NCI-H187 (cell line): ENCODE results near the gene ARNT2.

Experiments
- DNase-seq, 2 experiments: peaks; one replicate each; lab custom pipeline; 2025; lab: John Stamatoyannopoulos, UW

The ARNT2 gene

DNA sequence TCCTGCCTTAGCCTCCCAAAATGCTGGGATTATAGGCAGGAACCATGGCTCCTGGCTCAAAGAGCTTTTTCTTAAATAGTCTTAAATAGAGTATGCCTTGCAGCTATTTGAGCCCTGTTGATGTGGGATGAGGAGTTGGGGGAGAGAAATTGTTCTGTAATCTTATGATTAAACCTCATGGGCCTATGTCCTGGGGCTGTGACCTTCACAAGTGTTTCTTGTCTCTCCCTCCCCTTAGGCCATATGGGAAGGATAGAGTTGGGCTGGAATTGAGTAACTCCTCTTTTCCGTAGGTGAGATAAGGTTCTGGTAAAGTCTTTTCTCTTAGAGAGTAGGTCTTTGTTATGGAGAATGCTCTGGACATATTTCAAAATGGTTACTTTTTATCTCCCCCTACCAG lies 114.3 kb downstream of the ARNT2 start:
- no peak for DNase-seq

DNA sequence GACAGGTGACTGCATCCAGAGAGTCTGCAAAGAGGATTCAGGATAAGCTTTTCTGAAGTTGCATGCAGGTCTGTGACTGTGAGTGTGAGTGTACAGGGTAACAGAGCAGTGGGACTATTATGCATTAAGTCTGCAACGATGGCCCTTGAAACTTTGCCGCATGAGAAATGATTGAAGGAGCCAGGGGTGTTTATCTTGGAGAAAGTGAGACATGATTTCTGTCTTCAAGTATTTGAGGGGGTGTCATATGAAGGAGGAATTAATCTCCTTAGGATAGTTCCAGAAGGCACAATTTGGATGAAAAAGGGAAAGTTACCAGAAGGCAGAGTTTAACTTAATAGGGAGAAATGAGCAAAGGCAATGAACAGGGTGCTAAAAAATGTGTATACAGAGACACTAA lies 119.6 kb downstream of the ARNT2 start:
- DNase-seq, result no peak

DNA sequence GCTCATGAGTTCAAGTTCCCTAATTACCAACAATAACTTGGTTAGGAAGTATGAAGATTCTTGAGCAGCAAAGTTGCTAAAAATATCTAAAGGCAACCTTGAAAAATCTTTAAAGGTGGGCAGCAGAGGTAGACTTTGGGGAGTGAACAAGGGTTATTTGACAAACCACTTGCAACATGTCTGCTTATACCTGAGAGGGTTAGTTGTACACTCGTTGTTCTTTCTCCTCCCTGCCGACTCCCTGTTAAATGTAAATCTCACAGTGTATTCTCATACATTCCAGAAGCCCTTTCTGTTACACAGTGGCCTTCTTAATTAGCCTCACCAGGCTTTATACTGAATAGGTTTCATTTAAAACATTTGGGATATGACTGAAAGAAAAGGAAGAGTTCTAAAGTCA lies 121.7 kb downstream of the ARNT2 start:
- DNase-seq, result no peak

DNA sequence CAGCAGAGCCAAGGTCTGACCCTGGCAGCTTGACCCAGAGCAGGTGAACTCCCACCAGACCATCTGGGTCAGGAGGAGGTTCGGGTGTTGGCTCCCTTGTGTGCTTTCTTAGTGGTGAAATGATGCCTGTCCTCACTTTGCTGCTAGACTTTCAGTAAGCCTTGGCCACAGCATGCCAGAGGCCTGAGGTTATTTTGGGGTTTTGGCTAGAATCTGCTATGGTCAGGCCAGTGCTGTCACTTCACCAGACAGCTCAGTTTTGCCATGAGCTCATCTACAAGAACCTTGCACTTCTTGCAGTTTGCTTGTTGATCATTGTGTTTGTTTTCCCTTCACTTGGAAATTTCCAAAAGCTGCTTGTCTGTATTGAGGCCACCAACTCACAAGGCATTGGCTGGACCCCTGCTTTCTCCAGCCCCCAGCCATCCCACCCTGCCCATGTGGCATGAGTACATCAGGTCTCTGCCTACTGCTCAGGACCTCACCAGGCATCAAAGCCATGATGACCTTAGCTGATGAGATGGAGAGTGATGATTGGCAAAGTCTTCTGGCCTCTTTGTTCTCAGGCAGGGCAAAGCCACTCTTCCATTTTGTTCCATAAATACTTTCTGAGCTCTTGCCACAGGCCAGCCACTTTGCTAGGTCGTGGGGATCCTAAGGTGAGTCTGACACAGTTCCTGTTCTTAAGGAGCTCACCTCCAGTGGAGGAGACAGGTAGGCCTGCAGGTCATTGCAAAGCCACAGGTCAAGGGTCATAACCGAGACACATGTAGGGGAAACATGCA lies 122.6 kb downstream of the ARNT2 start:
- no peak for DNase-seq

DNA sequence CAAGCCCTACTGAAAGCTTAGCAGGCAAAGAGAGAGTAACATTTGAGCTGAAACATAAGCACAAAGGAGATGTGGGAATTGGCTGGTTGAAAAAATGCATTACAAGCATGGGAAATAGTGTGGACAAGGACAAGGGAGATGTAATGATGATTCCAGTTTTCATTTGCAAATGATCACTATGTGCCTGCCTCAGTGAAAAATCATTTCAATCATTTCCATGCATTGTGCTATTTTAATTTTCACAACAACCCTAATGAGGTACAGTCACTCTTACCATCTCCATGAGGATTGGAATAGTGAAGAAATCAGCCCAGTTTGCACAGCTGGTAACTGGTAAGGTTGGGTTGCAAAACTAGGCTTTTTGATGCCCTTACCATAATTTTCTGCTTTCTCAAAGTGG lies 123.2 kb downstream of the ARNT2 start:
- DNase-seq, result no peak

DNA sequence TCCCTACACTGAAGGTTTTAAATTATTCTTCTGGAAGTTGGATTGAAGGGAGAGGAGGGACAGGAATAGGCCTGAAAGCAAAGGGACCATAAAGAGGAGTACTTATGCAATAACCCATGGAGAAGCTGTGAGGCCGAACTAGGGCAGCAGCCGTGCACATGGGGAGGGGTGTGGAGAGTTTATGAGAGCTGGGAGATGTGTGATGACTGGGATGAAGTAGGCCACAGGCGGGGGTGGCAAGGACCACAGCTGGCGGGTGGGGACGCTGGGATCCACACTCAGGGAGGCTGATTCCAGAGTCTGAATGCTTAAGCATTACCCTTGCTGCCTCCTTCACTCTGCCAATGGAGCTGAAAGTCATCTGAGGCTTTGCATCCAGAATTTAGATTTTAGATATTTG lies 123.8 kb downstream of the ARNT2 start:
- no peak for DNase-seq

DNA sequence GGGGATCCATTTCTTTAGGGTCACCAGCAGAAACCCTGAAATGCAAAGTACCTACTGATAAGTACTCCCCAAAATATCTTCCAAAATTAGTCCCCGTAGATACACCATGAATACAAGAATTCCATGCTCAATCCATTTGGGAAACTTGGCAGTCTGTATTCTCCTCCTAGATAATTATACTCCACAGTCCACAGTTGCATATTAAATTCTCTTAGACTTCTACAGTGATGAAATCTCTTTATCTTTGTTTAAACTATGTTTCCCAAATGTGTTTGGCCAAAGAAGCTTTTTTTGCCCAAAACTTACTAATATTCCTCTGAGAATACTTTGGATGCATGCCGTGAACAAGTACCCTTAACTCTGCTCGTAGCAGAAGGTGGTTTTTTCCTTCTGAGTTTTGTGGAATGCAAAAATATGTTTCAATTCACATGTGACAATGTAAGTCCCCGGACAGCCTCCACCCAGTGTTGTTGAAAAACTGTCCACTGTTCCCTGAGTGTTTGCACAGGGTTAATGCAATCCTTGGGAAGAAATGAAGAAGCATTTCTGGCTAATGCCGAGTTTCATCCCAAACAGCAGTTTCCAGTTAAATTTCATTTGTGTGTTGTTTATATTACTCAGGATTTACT lies 126.7 kb downstream of the ARNT2 start:
- DNase-seq, result no peak

DNA sequence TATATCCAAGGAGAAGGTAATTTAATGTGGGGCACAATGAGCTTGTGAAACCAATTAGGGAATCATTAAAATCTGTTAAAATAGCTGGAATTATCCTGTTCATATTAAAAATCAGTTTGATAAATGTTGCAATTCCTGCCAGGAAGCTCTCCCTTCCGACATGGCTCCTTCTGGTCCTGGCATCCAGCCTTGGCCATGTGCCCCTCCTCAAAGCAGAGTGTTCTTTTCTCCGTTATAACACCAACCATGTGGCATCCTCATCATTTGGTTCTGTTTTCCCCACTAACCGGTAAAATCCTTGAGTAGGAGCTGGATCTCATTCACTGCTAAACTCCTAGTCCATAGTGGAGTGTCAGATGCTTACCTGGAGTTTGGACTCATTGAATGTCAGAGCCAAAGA lies 127.2 kb downstream of the ARNT2 start:
- DNase-seq, result no peak

DNA sequence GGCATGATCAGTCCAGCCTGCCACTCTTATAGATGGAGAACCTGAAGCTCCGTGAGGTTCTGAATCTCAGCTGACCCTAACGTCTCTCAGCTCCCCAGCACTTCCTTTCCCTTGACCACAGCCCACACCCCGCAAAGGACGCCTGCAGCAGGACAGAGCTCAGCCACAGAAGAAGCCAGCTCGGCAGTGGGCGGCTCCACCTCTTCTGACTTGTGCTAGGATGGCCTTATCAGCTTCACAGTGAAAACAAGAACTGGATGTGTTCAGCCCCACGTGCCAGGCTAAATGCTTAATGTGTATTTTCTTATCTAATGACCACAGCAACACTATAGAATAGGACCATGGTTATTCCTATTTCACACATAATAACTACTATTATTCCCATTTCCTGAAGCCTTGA lies 127.6 kb downstream of the ARNT2 start:
- no peak for DNase-seq

DNA sequence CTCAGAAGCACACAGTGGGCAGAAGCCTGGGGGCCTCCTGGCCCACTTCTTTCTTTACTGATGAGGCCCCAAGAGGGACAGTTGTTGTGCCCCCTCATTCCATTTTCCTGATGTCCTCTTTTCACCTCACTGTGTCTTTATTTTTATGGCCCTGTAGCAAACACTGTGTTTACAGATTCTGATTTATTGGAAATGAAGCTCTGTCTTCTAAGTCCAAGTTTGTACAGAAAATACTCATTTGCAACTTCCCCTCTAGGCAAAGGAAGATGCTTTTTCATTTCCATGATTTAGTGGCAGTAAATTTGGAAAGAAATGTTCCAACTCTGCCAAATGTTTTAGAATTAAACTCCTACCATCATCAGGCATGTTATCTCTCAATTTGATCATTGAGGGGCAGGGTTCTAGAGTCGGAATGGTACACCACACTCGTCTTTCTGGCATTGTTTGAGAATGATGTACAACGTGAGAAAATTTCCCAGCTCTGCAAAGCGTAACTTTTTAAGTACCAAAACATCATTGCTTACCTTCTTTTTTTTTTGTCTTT lies 129.7 kb downstream of the ARNT2 start:
- DNase-seq, result no peak

DNA sequence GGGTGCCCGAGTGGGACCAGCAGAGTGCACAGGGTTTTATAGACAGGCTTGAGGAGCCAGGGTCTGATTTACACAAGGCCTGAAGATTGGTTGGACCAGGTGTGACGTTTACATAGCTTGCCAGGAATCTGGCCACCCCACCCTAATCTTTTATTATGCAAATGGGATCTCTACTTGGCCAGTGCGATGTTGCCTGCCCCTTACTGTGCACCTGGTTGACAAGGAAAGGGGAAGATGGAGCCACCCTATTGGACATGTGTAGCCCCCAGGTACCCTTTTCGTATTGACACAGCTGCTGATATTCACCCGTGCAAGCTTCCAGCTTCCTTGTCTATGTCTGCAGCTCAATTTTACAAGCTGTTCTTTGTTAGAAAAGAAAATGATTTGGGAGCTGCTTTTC lies 132.0 kb downstream of the ARNT2 start:
- no peak for DNase-seq

DNA sequence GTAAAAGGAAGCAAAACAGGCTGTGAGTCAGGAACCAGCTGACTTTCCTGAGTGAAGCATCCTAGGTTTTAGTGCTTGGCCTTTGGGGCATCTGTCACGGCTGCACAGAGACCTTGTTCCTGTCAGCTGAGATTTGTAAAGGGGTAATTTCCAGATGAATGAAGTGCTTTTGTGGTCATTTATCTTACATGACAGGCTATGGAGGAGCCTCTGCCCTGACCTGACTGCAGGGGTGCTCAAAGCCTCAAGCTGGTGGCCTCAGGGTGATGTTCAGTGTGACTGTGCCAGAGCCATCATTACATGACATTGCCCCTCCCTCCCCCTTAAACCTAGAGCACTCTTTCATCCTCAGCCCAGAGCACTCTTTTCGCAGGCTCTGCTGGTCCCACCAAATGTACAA lies 132.5 kb downstream of the ARNT2 start:
- DNase-seq, result no peak

DNA sequence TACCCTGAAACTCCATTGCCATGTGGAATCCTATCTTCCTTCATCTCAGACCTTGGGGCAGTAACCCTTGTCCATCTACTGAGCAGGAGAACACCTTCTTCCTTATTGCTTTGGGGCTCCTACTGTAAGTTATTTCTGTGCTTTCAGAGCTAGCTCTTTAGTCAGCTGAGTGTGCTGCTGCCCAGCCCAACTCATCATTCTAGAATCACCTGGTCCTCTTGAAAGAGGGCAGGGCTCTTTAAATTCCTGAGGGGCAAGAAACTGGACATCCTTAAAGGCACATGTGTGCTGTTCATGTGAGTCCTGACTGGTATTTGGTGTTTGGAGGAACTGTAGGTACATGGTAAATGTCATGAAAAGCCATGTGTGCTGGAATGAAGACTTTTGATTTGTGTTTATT lies 140.9 kb downstream of the ARNT2 start:
- DNase-seq, result no peak

DNA sequence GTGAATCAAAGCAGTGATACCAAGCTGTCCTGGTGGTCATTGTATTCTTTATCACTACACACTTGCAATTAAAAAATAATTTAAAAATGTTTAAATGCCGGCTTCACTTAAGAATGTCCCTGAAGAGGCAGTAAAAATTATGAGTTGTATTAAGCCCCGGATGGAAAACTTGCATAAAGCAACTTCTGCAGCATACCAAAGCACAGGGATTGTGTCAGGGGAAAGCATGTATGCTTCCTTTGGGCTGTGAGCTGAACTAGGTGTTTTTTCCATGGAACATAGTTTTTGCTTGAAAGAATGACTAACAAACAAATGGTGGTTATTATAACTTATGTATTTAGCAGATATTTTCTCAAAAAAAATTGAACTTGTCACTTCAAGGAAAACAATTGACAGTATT lies 143.1 kb downstream of the ARNT2 start:
- no peak for DNase-seq

DNA sequence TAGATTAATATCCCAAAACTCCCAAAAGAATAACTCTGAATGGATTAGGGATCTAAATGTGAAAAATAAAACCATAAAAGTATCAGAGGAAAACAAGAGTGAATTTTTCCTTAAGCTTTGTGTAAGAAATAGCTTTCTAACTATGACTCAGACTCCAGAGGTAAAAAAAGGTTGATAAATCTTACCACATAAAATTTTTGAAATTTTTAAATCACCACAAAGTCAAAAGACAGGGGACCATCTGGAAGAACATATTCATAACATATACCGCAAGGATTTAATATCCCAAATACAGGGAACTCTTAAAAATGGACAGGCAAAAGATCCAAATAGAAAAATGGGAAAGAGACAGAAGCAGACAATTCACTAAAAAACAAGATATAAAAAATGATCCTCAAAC lies 145.0 kb downstream of the ARNT2 start:
- no peak for DNase-seq

DNA sequence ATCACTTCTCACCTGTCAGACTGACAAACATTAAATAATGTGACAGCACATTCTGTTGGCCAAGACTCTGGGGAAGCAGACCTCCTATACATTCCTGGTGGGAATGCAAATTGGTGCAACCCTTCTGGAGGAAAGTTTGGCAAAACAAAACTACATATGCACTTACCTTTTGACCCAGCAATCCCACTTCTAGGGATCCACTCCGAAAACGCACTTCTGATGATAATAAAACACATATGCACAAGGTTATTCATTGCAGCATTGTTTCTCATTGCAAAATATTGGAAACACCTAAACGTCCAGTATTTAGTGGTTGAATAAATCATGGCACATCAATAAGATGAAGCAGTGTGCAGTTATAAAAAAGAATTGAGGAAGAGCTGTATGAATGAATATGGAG lies 145.5 kb downstream of the ARNT2 start:
- DNase-seq, result no peak

DNA sequence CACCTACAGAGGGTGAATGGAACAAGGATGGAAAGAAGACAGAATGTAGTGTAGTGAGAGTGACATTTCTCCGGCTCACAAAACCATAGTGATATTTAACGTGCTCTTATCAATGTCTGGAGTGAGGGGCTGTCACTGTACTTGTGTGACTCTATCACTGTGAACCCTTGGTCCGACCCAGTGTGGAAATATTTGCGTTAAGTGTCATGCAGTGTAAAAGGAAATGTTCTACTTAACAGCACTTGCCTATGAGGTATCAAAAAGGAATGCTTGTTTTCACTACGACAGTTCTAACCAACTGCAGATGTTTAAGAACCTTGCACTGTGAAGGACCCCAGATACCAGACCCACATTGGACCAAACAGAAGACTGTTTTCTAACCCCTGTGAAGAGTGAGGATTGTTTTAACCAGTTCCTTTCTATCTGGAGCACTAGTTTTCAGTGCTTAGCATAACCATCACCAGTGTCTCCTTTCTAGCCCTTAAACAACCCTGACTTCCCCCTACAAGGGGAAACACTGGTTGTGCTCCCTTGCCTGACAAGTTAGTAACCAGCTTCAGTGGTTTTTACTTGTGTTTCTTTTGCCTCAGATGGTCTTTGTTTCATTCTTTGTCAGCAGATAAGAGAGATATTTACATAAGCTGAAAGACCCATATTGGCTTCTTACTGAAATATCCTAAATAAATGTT lies 146.2 kb downstream of the ARNT2 start:
- DNase-seq, result no peak

DNA sequence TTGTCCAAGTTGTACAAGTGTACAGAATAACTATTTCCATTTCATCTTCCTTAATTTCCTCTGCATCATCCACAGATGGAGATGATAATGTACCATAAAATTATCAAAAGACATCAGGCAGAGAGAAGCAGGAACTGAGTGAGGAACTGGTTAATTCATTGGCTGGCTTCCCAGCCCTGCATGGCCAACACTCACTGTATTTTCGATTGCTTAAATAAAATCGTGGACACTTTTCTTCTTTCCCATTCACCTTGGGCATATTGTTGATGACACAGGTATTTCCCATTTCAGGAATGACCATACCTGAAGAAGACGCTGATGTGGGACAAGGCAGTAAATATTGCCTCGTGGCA lies 146.7 kb downstream of the ARNT2 start:
- DNase-seq, result no peak

DNA sequence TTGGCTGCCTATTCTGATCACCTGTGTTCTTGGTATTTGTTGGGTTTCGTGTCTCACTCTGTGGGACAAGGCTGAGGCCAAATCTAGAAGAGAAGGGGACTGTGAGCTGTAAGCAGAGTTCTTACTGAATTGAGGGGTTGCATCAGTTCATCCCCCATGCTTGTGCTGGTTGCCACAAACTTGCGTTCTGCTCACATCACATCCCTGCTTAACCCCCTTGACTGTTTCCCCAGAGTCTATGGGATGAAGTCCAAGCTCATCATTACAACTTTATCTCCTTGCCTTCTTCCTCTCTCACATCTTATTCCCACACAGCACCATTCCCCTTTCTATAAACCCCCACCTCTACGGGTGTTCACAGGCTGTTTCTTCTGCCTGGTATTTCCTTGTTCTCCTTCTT lies 147.2 kb downstream of the ARNT2 start:
- DNase-seq, result no peak

DNA sequence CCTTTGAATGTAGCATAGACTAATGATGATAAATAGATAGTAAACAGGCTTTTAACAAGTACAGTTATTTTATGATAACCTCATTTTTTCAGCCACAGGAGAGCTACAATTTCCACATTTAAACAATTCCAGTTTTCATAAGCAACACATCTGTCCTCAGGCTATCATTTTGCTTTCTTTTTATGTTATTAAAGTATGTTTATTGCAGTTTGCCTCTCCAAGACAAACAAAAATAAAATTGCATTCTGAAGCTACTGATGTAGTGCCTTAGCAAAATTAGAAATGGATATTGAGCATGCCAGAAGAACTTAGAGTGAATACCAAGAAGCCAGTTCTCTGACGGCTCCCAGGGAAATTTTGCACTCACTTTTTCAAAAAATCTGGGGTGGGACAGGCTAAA lies 150.4 kb downstream of the ARNT2 start:
- no peak for DNase-seq

DNA sequence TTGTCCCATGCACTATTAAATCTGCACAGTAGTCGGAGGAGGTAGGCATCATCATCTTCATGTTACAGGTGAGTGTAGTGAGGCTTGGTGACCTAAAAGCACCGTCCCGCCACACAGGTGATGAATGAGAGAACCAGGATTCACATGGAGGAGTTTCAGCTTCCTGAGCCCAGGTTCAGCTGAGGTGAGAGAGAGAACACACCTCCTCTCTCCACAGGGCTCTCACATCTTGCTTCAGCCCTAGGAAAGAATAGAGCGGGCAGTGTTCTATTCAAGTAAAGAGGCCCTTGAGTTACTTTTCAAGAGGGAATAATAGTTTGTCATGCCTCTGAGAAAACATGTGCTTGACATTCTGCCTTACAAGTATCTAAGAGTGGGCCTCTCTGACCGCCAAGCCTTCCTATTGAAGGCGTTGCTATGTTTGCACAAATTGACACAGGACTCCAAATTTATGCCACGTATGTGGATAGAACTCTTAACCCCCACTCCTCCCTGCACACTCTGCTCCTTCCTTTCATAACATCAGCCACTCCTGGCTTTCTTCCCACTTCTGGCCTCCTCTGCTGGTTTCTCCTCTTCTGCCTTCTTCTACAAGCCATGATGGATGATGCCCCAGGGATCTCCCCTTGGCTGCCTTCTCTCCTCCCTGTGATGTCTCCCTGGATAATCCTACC lies 152.6 kb downstream of the ARNT2 start:
- peak; percentile 82 to 92 for DNase-seq

DNA sequence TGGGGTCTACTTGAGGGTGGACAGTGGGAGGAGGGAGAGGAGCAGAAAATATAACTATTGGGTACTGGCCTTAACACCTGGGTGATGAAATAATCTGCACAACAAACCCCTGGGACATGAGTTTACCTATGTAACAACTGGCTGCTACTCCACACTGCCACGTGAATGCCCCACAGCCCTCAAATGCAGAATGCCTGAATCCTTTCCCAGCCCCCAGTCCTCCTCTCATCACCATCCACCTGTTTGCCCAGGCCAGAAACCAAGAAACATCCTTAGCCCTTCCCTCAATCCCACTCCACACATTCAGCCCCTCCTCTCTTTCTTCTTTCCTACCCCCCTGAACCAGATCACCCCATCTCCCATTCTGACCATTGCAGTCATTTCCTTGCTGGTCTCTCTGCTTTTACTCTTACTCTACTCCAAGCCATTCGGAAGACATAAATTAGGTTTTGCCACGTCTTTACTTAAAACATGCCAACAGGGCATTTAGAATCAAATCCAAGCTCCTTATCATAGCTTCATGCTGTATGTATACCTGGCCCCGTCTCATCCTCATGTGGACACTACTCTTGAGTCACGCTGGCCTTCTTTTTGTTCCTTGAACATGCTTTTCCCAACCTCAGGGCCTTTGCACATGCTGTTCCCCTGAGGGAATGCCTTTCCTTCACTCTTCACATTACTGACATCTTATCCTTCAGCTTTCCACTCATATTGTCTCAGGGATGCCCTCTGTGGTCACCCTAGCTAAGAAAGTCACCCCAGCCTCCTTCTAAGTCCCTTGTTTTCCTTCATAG lies 153.5 kb downstream of the ARNT2 start:
- DNase-seq, result no peak
